ENCODE results near the gene UBE2E2. TPM values are rescaled to one million over a fixed set of nuclear protein-coding genes. Genes with fewer than 3 reads are reported as not detected.
A peak's percentile ranks its signal among the peaks of the same experiment; 100 is the strongest.

The UBE2E2 gene
- total and polyA plus RNA-seq, 2 donors (not counting 1 experiment from before 2014, with no cell fraction given), result 16.0 to 45.0 TPM

GRCh38 chr3:23202203-23202920 lies 765 bp upstream of the UBE2E2 start:
- intact Hi-C loops (cut with micrococcal nuclease), result loop anchor here (2.0 to 10.0 kb wide), 4 partner anchors 202 to 744 kb away; partner anchors contain the start of gene UBE2E1
- H3K4me2 ChIP-seq (replicated peaks; ENCODE audit: low read depth, low read length, poor library complexity, severe bottlenecking), result peak overlapping the region; percentile 85
- Mint-ChIP-seq H3K27ac (peak overlapping the region; percentile 82), H3K9me3 (ENCODE audit: insufficient read depth) (no peaks in the 10 kb centered on the region), H3K27me3 (no peaks in the 10 kb centered on the region), H3K4me3 (peak overlapping the region; percentile 86), H3K4me1 (peaks cover 33% of the 10 kb centered on the region)
- peaks cover 31% of the 10 kb centered on the region for H3K79me2 ChIP-seq (ENCODE audit: control insufficient read depth, insufficient read depth, low read length)
- peak; percentile 25 for ATAC-seq (ENCODE audit: low read depth)
- no peaks in the 10 kb centered on the region for H3K9me3 ChIP-seq (ENCODE audit: control extremely low read depth in 1 of 3, control insufficient read depth in 2 of 3, insufficient read depth in 1 of 3, low read length in 2 of 3)
- H3K36me3 ChIP-seq (replicated peaks in 1 of 2; ENCODE audit: control extremely low read depth in 1 of 2, control insufficient read depth in 1 of 2, extremely low read depth in 1 of 2, insufficient read depth in 2 of 2, low read length in 1 of 2), result no peaks in the 10 kb centered on the region
- H2AFZ ChIP-seq (ENCODE audit: insufficient read depth, low read depth, low read length, poor library complexity, severe bottlenecking), result peak overlapping the region; percentile 88
- no peaks in the 10 kb centered on the region for H3K27me3 ChIP-seq (replicated peaks in 1 of 4; ENCODE audit: control extremely low read depth in 1 of 4, control insufficient read depth in 3 of 4, insufficient read depth in 4 of 4, low read length in 3 of 4)
- peak overlapping the region in 1 of 2 donors; percentile 55 for H3K27ac ChIP-seq (ENCODE audit: low read length in 2 of 2)
- ChIA-PET POLR2A (interaction anchor here (0.7 kb wide), 1 partner anchor 715 kb away, joined by 6 read pairs; the partner anchor contains the start of genes NKIRAS1 and RPL15), CTCF (no interaction called here)
- WGBS (ENCODE audit: insufficient coverage), result 27% methylated on average over 31 of the region's 41 CpGs
- H3K9ac ChIP-seq (ENCODE audit: low read length), result peak overlapping the region; percentile 98
- H3K4me3 ChIP-seq (ENCODE audit: control extremely low read depth in 1 of 5, extremely low read depth in 1 of 5, insufficient read depth in 1 of 5, low read depth in 2 of 5, low read length in 4 of 5), result peak overlapping the region; percentile 38 to 97 (median 79)
- peaks cover 13% of the 10 kb centered on the region in 2 donors for H3K4me1 ChIP-seq (ENCODE audit: control insufficient read depth in 2 of 2, insufficient read depth in 2 of 2, low read length in 2 of 2)
- TF ChIP-seq, protein P1, sequence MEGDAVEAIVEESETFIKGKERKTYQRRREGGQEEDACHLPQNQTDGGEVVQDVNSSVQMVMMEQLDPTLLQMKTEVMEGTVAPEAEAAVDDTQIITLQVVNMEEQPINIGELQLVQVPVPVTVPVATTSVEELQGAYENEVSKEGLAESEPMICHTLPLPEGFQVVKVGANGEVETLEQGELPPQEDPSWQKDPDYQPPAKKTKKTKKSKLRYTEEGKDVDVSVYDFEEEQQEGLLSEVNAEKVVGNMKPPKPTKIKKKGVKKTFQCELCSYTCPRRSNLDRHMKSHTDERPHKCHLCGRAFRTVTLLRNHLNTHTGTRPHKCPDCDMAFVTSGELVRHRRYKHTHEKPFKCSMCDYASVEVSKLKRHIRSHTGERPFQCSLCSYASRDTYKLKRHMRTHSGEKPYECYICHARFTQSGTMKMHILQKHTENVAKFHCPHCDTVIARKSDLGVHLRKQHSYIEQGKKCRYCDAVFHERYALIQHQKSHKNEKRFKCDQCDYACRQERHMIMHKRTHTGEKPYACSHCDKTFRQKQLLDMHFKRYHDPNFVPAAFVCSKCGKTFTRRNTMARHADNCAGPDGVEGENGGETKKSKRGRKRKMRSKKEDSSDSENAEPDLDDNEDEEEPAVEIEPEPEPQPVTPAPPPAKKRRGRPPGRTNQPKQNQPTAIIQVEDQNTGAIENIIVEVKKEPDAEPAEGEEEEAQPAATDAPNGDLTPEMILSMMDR (IDR thresholded peaks at IDR 0.05), result no peak
- TF ChIP-seq EZH2 (IDR thresholded peaks at IDR 0.05; ENCODE audit: borderline replicate concordance, insufficient read depth, low read depth, low read length, poor library complexity, severe bottlenecking), result no peak
- H4K20me1 ChIP-seq (ENCODE audit: control insufficient read depth, insufficient read depth, low read length, poor library complexity, severe bottlenecking), result no peaks in the 10 kb centered on the region
- DNase-seq, result no peak

DNA sequence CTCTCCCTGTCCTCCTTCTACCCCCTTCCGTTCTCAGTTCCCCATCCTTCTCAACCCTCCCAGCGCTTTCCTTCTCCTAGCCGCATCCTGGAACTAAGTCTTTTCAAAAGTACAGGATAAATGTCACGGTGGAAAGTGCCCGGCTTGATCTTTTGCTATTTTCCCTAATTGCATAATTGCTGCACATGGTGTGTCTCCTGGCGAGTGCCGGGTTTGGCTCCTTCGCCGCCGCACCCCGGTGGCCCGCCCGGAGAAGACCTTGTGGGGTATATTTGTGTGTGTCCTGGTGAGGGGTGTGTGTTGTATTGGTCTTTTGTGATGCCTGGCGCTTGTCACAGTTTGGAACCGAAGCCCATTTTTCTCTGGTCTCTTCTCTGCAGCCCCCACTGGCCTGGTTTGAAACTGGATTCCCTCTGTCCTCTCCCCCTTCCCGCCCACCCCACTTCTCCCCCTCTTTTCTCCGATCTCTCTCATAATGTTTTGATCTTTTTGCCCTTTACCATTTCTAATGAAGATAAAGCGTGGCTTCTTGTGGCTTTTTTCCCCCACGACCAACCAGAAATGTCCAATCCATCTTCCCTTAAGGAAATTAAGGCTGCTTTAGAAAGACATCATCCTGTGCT lies 692 bp downstream of the UBE2E2 start:
- Histone ChIP-seq H3K4me1 (ENCODE audit: control insufficient read depth in 2 of 2, insufficient read depth in 2 of 2, low read length in 2 of 2) (peaks cover 13% of the 10 kb centered on the region in 2 donors), H3K4me3 (ENCODE audit: control extremely low read depth in 1 of 5, extremely low read depth in 1 of 5, insufficient read depth in 1 of 5, low read depth in 2 of 5, low read length in 4 of 5) (peak overlapping the region; percentile 62 to 97 (median 90)), H3K4me2 (replicated peaks; ENCODE audit: low read depth, low read length, poor library complexity, severe bottlenecking) (peak overlapping the region; percentile 85), H2AFZ (ENCODE audit: insufficient read depth, low read depth, low read length, poor library complexity, severe bottlenecking) (peak overlapping the region; percentile 88), H3K9me3 (ENCODE audit: control extremely low read depth in 1 of 3, control insufficient read depth in 2 of 3, insufficient read depth in 1 of 3, low read length in 2 of 3) (no peaks in the 10 kb centered on the region), H3K9ac (ENCODE audit: low read length) (peak overlapping the region; percentile 98), H3K36me3 (replicated peaks in 1 of 2; ENCODE audit: control extremely low read depth in 1 of 2, control insufficient read depth in 1 of 2, extremely low read depth in 1 of 2, insufficient read depth in 2 of 2, low read length in 1 of 2) (no peaks in the 10 kb centered on the region), H4K20me1 (ENCODE audit: control insufficient read depth, insufficient read depth, low read length, poor library complexity, severe bottlenecking) (no peaks in the 10 kb centered on the region), H3K27ac (ENCODE audit: low read length in 2 of 2) (peak overlapping the region; percentile 66 to 78), H3K79me2 (ENCODE audit: control insufficient read depth, insufficient read depth, low read length) (peaks cover 31% of the 10 kb centered on the region), H3K27me3 (replicated peaks in 1 of 4; ENCODE audit: control extremely low read depth in 1 of 4, control insufficient read depth in 3 of 4, insufficient read depth in 4 of 4, low read length in 3 of 4) (no peaks in the 10 kb centered on the region)
- ChIA-PET CTCF (no interaction called here), POLR2A (no interaction called here)
- intact Hi-C loops (cut with micrococcal nuclease), result loop anchor here (1.0 to 10.0 kb wide), 6 partner anchors 201 to 743 kb away; partner anchors contain the start of genes NKIRAS1 and UBE2E1
- TF ChIP-seq EZH2 (IDR thresholded peaks at IDR 0.05; ENCODE audit: borderline replicate concordance, insufficient read depth, low read depth, low read length, poor library complexity, severe bottlenecking), result no peak
- TF ChIP-seq, protein P1 (IDR thresholded peaks at IDR 0.05), result no peak
- DNase-seq (no peak), ATAC-seq (ENCODE audit: low read depth) (peak; percentile 2)
- Mint-ChIP-seq H3K27ac (peak overlapping the region; percentile 86), H3K4me1 (peaks cover 38% of the 10 kb centered on the region), H3K27me3 (no peaks in the 10 kb centered on the region), H3K4me3 (peak overlapping the region; percentile 97), H3K9me3 (ENCODE audit: insufficient read depth) (no peaks in the 10 kb centered on the region)
- WGBS (ENCODE audit: insufficient coverage), result 0% methylated on average over 15 of the region's 19 CpGs

All from B cell (primary cell).